GM10266 (cell line): ENCODE results near the gene IMPACT.

Source experiments
- DNase-seq: peaks from one replicate; pipeline ENCODE4 v3.0.0; 2012; ENCODE audit errors: extremely low spot score
- CTCF ChIP-seq: IDR thresholded peaks from 2 replicates; pipeline ENCODE4 v1.5.1; 2012; ENCODE audit warnings: mild to moderate bottlenecking, low read depth; ENCODE audit not compliant: control insufficient read depth, insufficient read depth; ENCODE audit errors: missing control alignments

The IMPACT gene

GRCh38 chr18:24460388-24460787 lies 33.9 kb downstream of the IMPACT start, which contains the start of gene HRH4:
HRH4 (plus strand) TSS chr18:24460637; CDS start chr18:24460729, 92 bp downstream.
- no peak for DNase-seq
- no peak for TF ChIP-seq CTCF

GRCh38 chr18:24461996-24462395 lies 35.5 kb downstream of the IMPACT start:
- DNase-seq, result no peak
- no peak for TF ChIP-seq CTCF

- DNase-seq, result no peak
These were observed 36.6 kb downstream of the IMPACT start for GRCh38 chr18:24462838-24463775.

GRCh38 chr18:24465486-24465885 lies 39.0 kb downstream of the IMPACT start:
- no peak for TF ChIP-seq CTCF
- DNase-seq, result no peak

More at GRCh38 chr18:24462838-24463775, 36.6 kb downstream of the IMPACT start:
- TF ChIP-seq CTCF, result no peak

GRCh38 chr18:24466771-24467170 lies 40.3 kb downstream of the IMPACT start:
- no peak for TF ChIP-seq CTCF
- DNase-seq, result no peak

- DNase-seq, result no peak
- TF ChIP-seq CTCF, result no peak
These were observed 43.6 kb downstream of the IMPACT start for GRCh38 chr18:24470022-24470618.

- TF ChIP-seq CTCF, result no peak
- no peak for DNase-seq
These were observed 44.3 kb downstream of the IMPACT start for GRCh38 chr18:24470805-24471204.
